C4-2B (cell line): ENCODE measurements around the gene FAM83B.

Source experiments
- CTCF ChIP-seq: fragments of 450-650 bp; conservative IDR thresholded peaks from 2 replicates; pipeline ENCODE4 v1.5.1; 2017; ENCODE audit warnings: mild to moderate bottlenecking
- ZFX ChIP-seq: fragments of 450-650 bp; IDR thresholded peaks from 2 replicates; pipeline ENCODE4 v1.6.1; 2017

- TF ChIP-seq CTCF, result no peak
- no peak for TF ChIP-seq ZFX
These were observed 32.7 kb upstream of the FAM83B start for GRCh38 chr6:54813892-54814291.
